A549 treated with dexamethasone at 1 μM for 4 hours (cell line): ENCODE results near the gene MORC2. TPM values are rescaled to one million over a fixed set of nuclear protein-coding genes. Genes with fewer than 3 reads are reported as not detected.

Experiments
- total RNA-seq: library from RNA; stranded (reverse); fragments of 200-300 nt; extraction: Qiagen RNA extraction; gene quantifications from 5 replicates; pipeline ENCODE4 v1.2.3, GENCODE V29; 2022

MORC2 gene
- 10.7 to 16.9 TPM (median 14.4 TPM) in 5 replicates for total RNA-seq

GRCh38 chr22:30968015-30968923, at the start of gene MORC2:
TSS of gene MORC2 (minus strand) at chr22:30968774. CDS start at chr22:30967889, 885 bp downstream.

GRCh38 chr22:30968924-30969531, 454 bp upstream of the MORC2 start, which contains the start of gene TUG1:
TSS of gene TUG1 (plus strand) at chr22:30969265.

Other genes starting within 250 kb of the MORC2 start
- 24.0 to 32.9 TPM (median 27.9 TPM) in 5 replicates for gene TUG1, start 491 bp upstream of the MORC2 start, total RNA-seq
- gene SMTN, start 112.5 kb upstream of the MORC2 start, total RNA-seq, result 17.2 to 31.8 TPM (median 29.7 TPM) in 5 replicates
- gene SELENOM, start 138.8 kb upstream of the MORC2 start, total RNA-seq, result 53.7 to 62.7 TPM (median 56.7 TPM) in 5 replicates
- 0.21 to 0.55 TPM (median 0.47 TPM) in 5 replicates for gene INPP5J, start 154.2 kb upstream of the MORC2 start, total RNA-seq
- gene PLA2G3, start 171.7 kb upstream of the MORC2 start, total RNA-seq, result not detected in 5 replicates
- gene RNF185, start 191.4 kb upstream of the MORC2 start, total RNA-seq, result 22.3 to 25.7 TPM (median 24.8 TPM) in 5 replicates
- 6.2 to 9.1 TPM (median 7.0 TPM) in 5 replicates for gene LIMK2, start 243.5 kb upstream of the MORC2 start, total RNA-seq